Transverse colon (tissue), 4 donors: ENCODE data around the gene KIF26A. TPM values are rescaled to one million over a fixed set of nuclear protein-coding genes. Genes with fewer than 3 reads are reported as not detected.

Source experiments
- DNase-seq: peaks from one replicate; pipeline ENCODE4 v3.0.0-alpha.2; 2019
- H3K27ac ChIP-seq, 4 donors: fragments of 200-600 bp; sonication (generic); 2 replicates each; pipeline ENCODE4 v1.5.1; 2016 to 2018; ENCODE audit warnings: inconsistent platforms in 4 of 4
- H3K27me3 ChIP-seq: fragments of 200-600 bp; sonication (generic); 2 replicates; pipeline ENCODE4 v1.5.1; 2017; ENCODE audit warnings: inconsistent platforms
- H3K36me3 ChIP-seq, 4 donors: fragments of 200-600 bp; sonication (generic); 2 replicates each; pipeline ENCODE4 v1.5.1; 2017 to 2019; ENCODE audit warnings: inconsistent platforms in 4 of 4
- H3K4me1 ChIP-seq, 4 donors: fragments of 200-600 bp; sonication (generic); 2 replicates each; pipeline ENCODE4 v1.5.1; 2017 to 2020; ENCODE audit warnings: inconsistent platforms in 4 of 4
- H3K4me3 ChIP-seq, 4 donors: fragments of 200-600 bp; sonication (generic); 1 replicate in 1 of 4; 2 replicates in 3 of 4; pipeline versions ENCODE4 v1.5.1 to v1.6.1; 2017 to 2019; ENCODE audit warnings: inconsistent platforms in 4 of 4
- H3K9me3 ChIP-seq, 2 donors: fragments of 200-600 bp; sonication (generic); 2 replicates each; pipeline ENCODE4 v1.5.1; 2017 to 2019; ENCODE audit warnings: inconsistent platforms in 2 of 2
- CTCF ChIP-seq, 5 experiments: fragments of 200-600 bp in 3 of 5; fragments of 450-650 bp in 2 of 5; sonication (generic) in 3 of 5; IDR thresholded peaks; 1 replicate in 2 of 5; 2 replicates in 3 of 5; pipeline ENCODE4 v1.5.1; 2016 to 2017; ENCODE audit warnings: antibody characterized with exemption in 5 of 5, inconsistent platforms in 3 of 5, mild to moderate bottlenecking in 2 of 5, moderate library complexity in 1 of 5
- EP300 ChIP-seq: sonication (generic); formaldehyde crosslinking; IDR thresholded peaks from one replicate; pipeline ENCODE4 v1.6.1; 2017; ENCODE audit warnings: antibody characterized with exemption, low read depth
- POLR2A ChIP-seq: fragments of 450-650 bp; IDR thresholded peaks from one replicate; pipeline ENCODE4 v1.6.1; 2016; ENCODE audit warnings: antibody characterized with exemption, mild to moderate bottlenecking, moderate library complexity
- POLR2AphosphoS5 ChIP-seq, 3 donors: sonication (generic); formaldehyde crosslinking; IDR thresholded peaks; one replicate each; pipeline ENCODE4 v1.6.1; 2016; ENCODE audit warnings: antibody characterized with exemption in 3 of 3
- WGBS, 2 donors: methylation state at CpG; one replicate each; pipeline ENCODE4 v1.1.5; 2018; ENCODE audit warnings: low coverage in 1 of 2; 5-methylcytosine and 5-hydroxymethylcytosine counted together
- in situ Hi-C, 4 donors: fragments of 200-750 bp; cut with MboI; loops; one replicate each; pipeline versions ENCODE4 v1.15.0 to v1.15.1; 2017; ENCODE audit warnings: low sequenced_read_pairs in 3 of 4, low pct_ligation_motif_present in 1 of 4, low pct_unique_long_range_greater_than_20kb in 1 of 4
- intact Hi-C: fragments of 100-400 bp; cut with DNase I; formaldehyde crosslinking; loops from one replicate; pipeline ENCODE4 v1.15.1; 2023; ENCODE audit warnings: low total_unique reads
- total RNA-seq, 4 donors: library from RNA; depleted of rRNA; stranded (reverse); fragments of >200 nt; gene quantifications; one replicate each; pipeline ENCODE4 v1.1.0, GENCODE V29; 2016

Gene KIF26A
- total RNA-seq, 4 donors from 2014 or later: 2.2 to 7.8 (median 4.4) TPM

GRCh38 chr14:104182857-104183425 lies 44.6 kb downstream of the KIF26A start:
- Histone ChIP-seq H3K27me3 (no peaks in the 10 kb centered on the region), H3K4me1 (peaks cover 0 to under 1% (median under 1%) of the 10 kb centered on the region in 4 donors), H3K9me3 (no peaks in the 10 kb centered on the region), H3K4me3 (no peak overlapping the region), H3K36me3 (no peaks in the 10 kb centered on the region), H3K27ac (no peak overlapping the region)
- no peak for DNase-seq
- no peak for TF ChIP-seq CTCF (IDR thresholded peaks at IDR 0.05)
- TF ChIP-seq POLR2A: no peak
- TF ChIP-seq POLR2AphosphoS5 (IDR thresholded peaks at IDR 0.05): no peak
- no peak for TF ChIP-seq EP300
- in situ Hi-C loops: no loop called here
- intact Hi-C loops: no loop called here
- 84% methylated on average over 14 of the region's 16 CpGs; no CpG with 5 or more reads in 1 of the 2 donors for WGBS, 2 donors

GRCh38 chr14:104183796-104184195 lies 45.4 kb downstream of the KIF26A start:
- in situ Hi-C loops (no loop called here), intact Hi-C loops (no loop called here)
- Histone ChIP-seq H3K4me1 (peaks cover 0 to 9% (median 6%) of the 10 kb centered on the region in 4 donors), H3K9me3 (no peaks in the 10 kb centered on the region), H3K27me3 (no peaks in the 10 kb centered on the region), H3K4me3 (no peak overlapping the region), H3K36me3 (no peaks in the 10 kb centered on the region), H3K27ac (no peak overlapping the region)
- TF ChIP-seq CTCF (IDR thresholded peaks at IDR 0.05) (no peak), EP300 (no peak), POLR2A (no peak), POLR2AphosphoS5 (IDR thresholded peaks at IDR 0.05) (no peak)
- 78% methylated on average over 12 of the region's 13 CpGs; no CpG with 5 or more reads in 1 of the 2 donors for WGBS, 2 donors
- no peak for DNase-seq

- Histone ChIP-seq H3K9me3 (no peaks in the 10 kb centered on the region), H3K36me3 (no peaks in the 10 kb centered on the region), H3K27ac (no peak overlapping the region), H3K4me1 (peaks cover 0 to 9% (median 6%) of the 10 kb centered on the region in 4 donors), H3K4me3 (no peak overlapping the region), H3K27me3 (no peaks in the 10 kb centered on the region)
- intact Hi-C loops: no loop called here
- TF ChIP-seq POLR2A: no peak
- TF ChIP-seq POLR2AphosphoS5 (IDR thresholded peaks at IDR 0.05): no peak
- no peak for TF ChIP-seq EP300
- no peak for TF ChIP-seq CTCF (IDR thresholded peaks at IDR 0.05)
- WGBS, 2 donors: 63% methylated on average over 10 of the region's 12 CpGs; no CpG with 5 or more reads in 1 of the 2 donors
- in situ Hi-C loops: no loop called here
- no peak for DNase-seq
These were observed 46.1 kb downstream of the KIF26A start for GRCh38 chr14:104184506-104184905.

DNA sequence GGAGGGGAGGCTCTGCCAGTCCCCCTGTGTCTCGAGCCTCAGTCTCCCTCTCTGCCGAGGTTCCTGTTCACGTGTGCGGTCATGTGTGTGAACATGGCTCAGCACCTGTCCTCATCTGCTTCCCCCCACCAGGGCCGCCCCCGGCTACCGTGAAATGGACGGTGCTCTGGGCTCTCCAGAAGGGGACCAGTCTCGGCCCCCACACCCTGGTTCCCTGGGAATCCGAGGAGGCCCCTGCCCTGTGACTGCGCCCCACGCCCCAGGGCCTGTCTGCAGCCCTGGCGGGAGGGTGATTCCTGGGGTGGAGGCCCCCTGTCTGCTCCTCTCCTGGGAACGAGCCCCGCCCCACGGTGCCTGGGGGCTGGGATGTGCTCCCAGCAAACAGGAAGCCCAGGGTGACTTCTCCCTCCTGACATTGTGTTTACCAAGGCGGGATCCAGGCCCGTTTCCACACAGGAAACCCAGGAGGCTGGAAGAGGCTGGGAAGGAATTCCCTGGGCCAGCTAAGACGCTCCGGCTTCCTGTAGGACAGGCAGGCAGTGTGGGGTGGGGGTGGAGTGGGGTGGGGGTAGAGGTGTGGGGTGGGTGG lies 46.6 kb downstream of the KIF26A start:
- 41% methylated on average over 17 of the region's 20 CpGs; no CpG with 5 or more reads in 1 of the 2 donors for WGBS, 2 donors
- intact Hi-C loops: no loop called here
- Histone ChIP-seq H3K36me3 (no peaks in the 10 kb centered on the region), H3K4me3 (no peak overlapping the region), H3K9me3 (no peaks in the 10 kb centered on the region), H3K4me1 (peaks cover 0 to 9% (median 6%) of the 10 kb centered on the region in 4 donors), H3K27ac (no peak overlapping the region), H3K27me3 (no peaks in the 10 kb centered on the region)
- in situ Hi-C loops: no loop called here
- peak; percentile 35 for DNase-seq
- TF ChIP-seq POLR2A (no peak), EP300 (no peak), CTCF (IDR thresholded peaks at IDR 0.05) (no peak)
